Body of pancreas (tissue), 4 donors: ENCODE measurements around the gene MTERF4. TPM values are rescaled to one million over a fixed set of nuclear protein-coding genes. Genes with fewer than 3 reads are reported as not detected.

Experiments
- ATAC-seq: fragments of 150-250 bp; one replicate; pipeline ENCODE4 v1.9.1; 2016
- DNase-seq, 4 donors: peaks; one replicate each; pipeline ENCODE4 v3.0.0-alpha.2; 2019
- H3K27ac ChIP-seq, 4 donors: fragments of 200-600 bp; sonication (generic); 1 replicate in 3 of 4; 2 replicates in 1 of 4; pipeline versions ENCODE4 v1.5.1 to v1.6.1; 2016 to 2019; ENCODE audit warnings: mild to moderate bottlenecking in 1 of 4, mixed read lengths in 1 of 4, moderate library complexity in 1 of 4
- H3K27me3 ChIP-seq, 2 donors: fragments of 200-600 bp; sonication (generic); one replicate each; pipeline ENCODE4 v1.6.0; 2016; ENCODE audit warnings: mild to moderate bottlenecking in 1 of 2
- H3K36me3 ChIP-seq, 2 donors: fragments of 200-600 bp; sonication (generic); replicated peaks in 1 of 2; 2 replicates each; pipeline ENCODE4 v1.5.1; 2016; ENCODE audit warnings: low read depth in 2 of 2; ENCODE audit not compliant: insufficient read depth in 1 of 2
- H3K4me1 ChIP-seq: fragments of 200-600 bp; sonication (generic); one replicate; pipeline ENCODE4 v1.6.0; 2016
- H3K4me3 ChIP-seq, 2 donors: fragments of 200-600 bp; sonication (generic); 1 replicate in 1 of 2; 2 replicates in 1 of 2; pipeline ENCODE4 v1.5.1; 2016 to 2019
- H3K9me3 ChIP-seq, 3 donors: fragments of 200-600 bp; sonication (generic); 1 replicate in 2 of 3; 2 replicates in 1 of 3; pipeline ENCODE4 v1.5.1; 2016
- POLR2A ChIP-seq, 3 donors: fragments of 450-650 bp; IDR thresholded peaks; one replicate each; pipeline ENCODE4 v1.6.1; 2016; ENCODE audit warnings: antibody characterized with exemption in 3 of 3, mild to moderate bottlenecking in 2 of 3
- WGBS, 2 donors: methylation state at CpG; one replicate each; pipeline ENCODE4 v1.1.5; 2017; 5-methylcytosine and 5-hydroxymethylcytosine counted together
- intact Hi-C: fragments of 100-400 bp; cut with DNase I; formaldehyde crosslinking; loops from one replicate; pipeline ENCODE4 v1.15.1; 2023
- total RNA-seq, 2 donors: library from RNA; depleted of rRNA; stranded (reverse); fragments of >200 nt; gene quantifications; one replicate each; pipeline ENCODE4 v1.1.0, GENCODE V29; 2016
- TF ChIP-seq, protein P1 (sequence below), 7 experiments: fragments of 450-650 bp in 4 of 7; fragments of 200-600 bp in 3 of 7; sonication (generic) in 3 of 7; IDR thresholded peaks; one replicate each; pipeline ENCODE4 v1.5.1; 2016 to 2019; ENCODE audit warnings: antibody characterized with exemption in 7 of 7

MTERF4 gene
- total RNA-seq, 2 donors from 2014 or later = 17.1 to 39.2 TPM

DNA sequence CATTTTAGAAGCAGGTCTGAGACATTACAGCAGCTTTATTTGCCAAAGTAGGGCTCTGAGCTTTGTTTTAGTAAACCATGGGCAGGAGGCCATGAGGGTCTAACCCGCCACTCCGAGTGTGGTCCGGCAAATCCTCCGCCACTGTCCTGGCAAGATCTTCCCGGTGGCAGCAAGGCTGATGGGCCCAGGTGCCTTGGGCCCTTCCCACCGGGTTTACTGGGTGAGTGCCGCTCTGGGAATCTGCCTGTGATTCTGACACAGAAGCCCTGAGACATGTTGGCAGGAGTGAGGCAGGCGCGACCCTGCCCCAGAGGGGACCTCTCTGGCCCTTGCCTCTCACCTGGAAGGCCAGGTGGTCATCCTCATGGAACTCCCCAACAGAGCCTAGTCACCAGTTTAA is 29.9 kb downstream of the MTERF4 start:
- Histone ChIP-seq H3K4me1 (no peaks in the 10 kb centered on the region), H3K4me3 (no peak overlapping the region), H3K27me3 (no peaks in the 10 kb centered on the region), H3K27ac (no peak overlapping the region), H3K9me3 (no peaks in the 10 kb centered on the region), H3K36me3 (peaks cover 0 to 2% of the 10 kb centered on the region in 2 donors)
- DNase-seq (peak in 1 of 4 donors; percentile 7), ATAC-seq (no peak)
- WGBS, 2 donors = 70 to 87% methylated on average over 3 to 9 of the region's 9 CpGs
- TF ChIP-seq, protein P1, sequence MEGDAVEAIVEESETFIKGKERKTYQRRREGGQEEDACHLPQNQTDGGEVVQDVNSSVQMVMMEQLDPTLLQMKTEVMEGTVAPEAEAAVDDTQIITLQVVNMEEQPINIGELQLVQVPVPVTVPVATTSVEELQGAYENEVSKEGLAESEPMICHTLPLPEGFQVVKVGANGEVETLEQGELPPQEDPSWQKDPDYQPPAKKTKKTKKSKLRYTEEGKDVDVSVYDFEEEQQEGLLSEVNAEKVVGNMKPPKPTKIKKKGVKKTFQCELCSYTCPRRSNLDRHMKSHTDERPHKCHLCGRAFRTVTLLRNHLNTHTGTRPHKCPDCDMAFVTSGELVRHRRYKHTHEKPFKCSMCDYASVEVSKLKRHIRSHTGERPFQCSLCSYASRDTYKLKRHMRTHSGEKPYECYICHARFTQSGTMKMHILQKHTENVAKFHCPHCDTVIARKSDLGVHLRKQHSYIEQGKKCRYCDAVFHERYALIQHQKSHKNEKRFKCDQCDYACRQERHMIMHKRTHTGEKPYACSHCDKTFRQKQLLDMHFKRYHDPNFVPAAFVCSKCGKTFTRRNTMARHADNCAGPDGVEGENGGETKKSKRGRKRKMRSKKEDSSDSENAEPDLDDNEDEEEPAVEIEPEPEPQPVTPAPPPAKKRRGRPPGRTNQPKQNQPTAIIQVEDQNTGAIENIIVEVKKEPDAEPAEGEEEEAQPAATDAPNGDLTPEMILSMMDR (IDR thresholded peaks at IDR 0.05) = no peak
- no peak for TF ChIP-seq POLR2A (IDR thresholded peaks at IDR 0.05)
- intact Hi-C loops = no loop called here

DNA sequence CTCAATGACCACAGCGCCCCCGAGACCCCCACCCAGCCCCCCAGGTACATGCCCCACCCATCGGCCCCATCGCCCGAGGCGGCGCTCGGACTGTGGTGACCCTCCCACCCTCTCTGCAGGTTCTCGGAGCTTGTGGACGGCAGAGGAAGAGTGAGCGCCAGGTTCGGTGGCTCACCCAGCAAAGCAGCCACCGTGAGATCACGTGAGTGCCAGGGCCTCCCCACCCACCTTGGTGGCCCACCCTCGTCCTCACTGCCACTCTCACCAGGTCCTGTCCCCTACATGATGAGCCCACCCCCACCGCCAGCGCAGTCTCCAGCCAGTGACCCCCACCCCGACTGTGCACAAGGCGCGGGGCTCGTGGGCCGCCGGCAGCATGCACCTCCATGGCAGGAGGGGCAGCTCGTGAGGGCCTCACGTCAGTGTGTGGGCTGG is 30.4 kb downstream of the MTERF4 start:
- Histone ChIP-seq H3K4me3 (no peak overlapping the region), H3K4me1 (no peaks in the 10 kb centered on the region), H3K27ac (no peak overlapping the region), H3K36me3 (peaks cover 0 to 2% of the 10 kb centered on the region in 2 donors), H3K27me3 (no peaks in the 10 kb centered on the region), H3K9me3 (no peaks in the 10 kb centered on the region)
- intact Hi-C loops = no loop called here
- DNase-seq = peak in 1 of 4 donors; percentile 9
- WGBS, 2 donors = 78 to 85% methylated on average over 6 to 25 of the region's 25 CpGs
- TF ChIP-seq POLR2A (IDR thresholded peaks at IDR 0.05) = no peak
- TF ChIP-seq, protein P1 (IDR thresholded peaks at IDR 0.05) = no peak
- ATAC-seq = no peak

DNA sequence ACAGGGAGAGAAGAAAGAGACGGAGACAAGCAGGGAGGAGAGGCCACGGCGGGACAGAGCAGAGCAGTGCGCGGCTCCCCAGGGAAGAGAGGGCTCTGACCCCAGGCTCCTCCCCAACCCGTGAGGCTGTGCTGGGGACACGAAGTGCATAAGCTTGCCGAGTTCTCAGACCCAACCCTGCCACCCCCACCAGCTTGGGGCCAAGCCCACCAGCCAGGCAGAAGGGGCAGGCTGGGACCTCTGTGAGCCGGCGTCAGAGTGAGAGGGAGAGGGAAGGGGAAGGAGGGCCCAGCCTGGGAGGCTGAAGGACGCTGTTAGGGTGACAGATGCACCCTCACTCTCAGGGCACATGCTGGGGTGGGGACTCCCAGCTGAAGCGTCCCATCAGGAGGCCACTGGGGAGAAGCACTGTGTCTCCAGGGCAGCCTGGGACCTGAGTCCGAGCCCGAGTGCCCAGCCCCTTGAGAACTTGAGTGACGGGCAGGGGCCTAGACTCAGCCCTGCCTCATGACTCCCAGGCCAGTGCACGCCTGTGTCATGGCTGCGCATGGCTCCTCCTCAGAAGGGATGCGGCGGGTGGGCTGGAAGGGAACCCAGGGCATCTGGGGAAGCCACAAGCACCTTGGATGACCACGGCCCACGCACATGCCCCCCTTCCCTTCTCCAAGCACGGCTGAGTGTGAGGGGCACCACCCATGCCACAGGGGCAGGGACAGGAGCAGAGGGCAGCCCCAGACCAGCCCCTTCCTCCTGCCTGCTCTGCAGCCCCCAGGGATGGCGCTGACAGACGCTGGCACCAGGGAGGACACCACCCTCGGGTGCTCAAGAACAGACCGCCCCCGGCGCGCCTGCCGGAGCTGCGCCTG is 31.0 kb downstream of the MTERF4 start:
- DNase-seq = no peak

DNA sequence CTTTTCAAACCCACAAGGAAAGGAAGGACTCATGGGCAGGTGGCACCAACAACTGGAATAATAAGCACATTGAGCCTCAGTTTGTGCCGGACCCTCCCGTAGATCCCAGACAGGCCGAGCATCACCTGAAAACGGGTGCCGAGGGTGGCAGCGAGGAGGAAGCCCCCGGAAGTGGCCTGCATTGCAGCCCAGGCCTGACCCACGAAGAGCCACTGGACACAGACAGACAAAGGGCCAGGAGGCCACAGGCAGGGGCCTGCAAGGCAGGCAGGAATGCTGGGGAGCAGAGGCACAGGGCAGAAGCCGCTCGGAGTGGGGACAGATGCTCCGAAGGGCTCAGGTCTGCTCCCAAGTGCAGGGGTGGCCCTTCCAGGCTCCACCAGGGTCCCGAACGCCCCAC is 31.7 kb downstream of the MTERF4 start:
- no peak for ATAC-seq
- 84 to 87% methylated on average over 12 to 13 of the region's 13 CpGs for WGBS, 2 donors
- no peaks in the 10 kb centered on the region for H3K27me3 ChIP-seq
- intact Hi-C loops = no loop called here
- peaks cover 0 to 2% of the 10 kb centered on the region in 2 donors for H3K36me3 ChIP-seq
- peak in 1 of 4 donors; percentile 8 for DNase-seq
- H3K9me3 ChIP-seq = no peaks in the 10 kb centered on the region
- no peak for TF ChIP-seq POLR2A (IDR thresholded peaks at IDR 0.05)
- TF ChIP-seq, protein P1 (IDR thresholded peaks at IDR 0.05) = no peak
- H3K4me3 ChIP-seq = no peak overlapping the region
- no peaks in the 10 kb centered on the region for H3K4me1 ChIP-seq
- H3K27ac ChIP-seq = no peak overlapping the region

More for the DNA sequence above, 31.0 kb downstream of the MTERF4 start:
- Histone ChIP-seq H3K9me3 (no peaks in the 10 kb centered on the region), H3K4me3 (no peak overlapping the region), H3K27ac (no peak overlapping the region), H3K36me3 (peaks cover 0 to 2% of the 10 kb centered on the region in 2 donors), H3K4me1 (no peaks in the 10 kb centered on the region), H3K27me3 (no peaks in the 10 kb centered on the region)
- WGBS, 2 donors = 76 to 85% methylated on average over 13 to 30 of the region's 31 CpGs
- ATAC-seq = no peak
- no peak for TF ChIP-seq POLR2A (IDR thresholded peaks at IDR 0.05)
- TF ChIP-seq, protein P1 (IDR thresholded peaks at IDR 0.05) = no peak
- intact Hi-C loops = no loop called here
